Keratinocyte (primary cell): Measurements from ENCODE around the gene ABCA4. TPM values are rescaled to one million over a fixed set of nuclear protein-coding genes. Genes with fewer than 3 reads are reported as not detected.

Experiments
- DNase-seq: peaks from one replicate; pipeline ENCODE4 v3.0.0-alpha.2; 2011; ENCODE audit warnings: low read depth, missing footprints, low spot score
- FAIRE-seq: peaks from 2 replicates; lab custom pipeline; 2011; peaks lifted over from hg19 to GRCh38; lab: Jason Lieb, UNC
- H2AFZ ChIP-seq: 2 replicates; pipeline ENCODE4 v1.6.0; 2012; ENCODE audit warnings: low read length, control low read depth, inconsistent platforms; ENCODE audit not compliant: control insufficient read depth
- H3K27ac ChIP-seq: 2 replicates; pipeline ENCODE4 v1.5.1; 2011; ENCODE audit warnings: low read length; ENCODE audit not compliant: control insufficient read depth, insufficient read depth
- H3K27me3 ChIP-seq: 3 replicates; pipeline ENCODE4 v1.6.0; 2011; ENCODE audit warnings: low read length; ENCODE audit not compliant: control insufficient read depth, insufficient read depth; ENCODE audit errors: extremely low read depth
- H3K36me3 ChIP-seq, 2 experiments: 2 replicates in 1 of 2; 3 replicates in 1 of 2; pipeline ENCODE4 v1.5.1; 2011; ENCODE audit warnings: low read length in 2 of 2, mild to moderate bottlenecking in 1 of 2; ENCODE audit not compliant: control insufficient read depth in 2 of 2, insufficient read depth in 2 of 2; ENCODE audit errors: extremely low read depth in 1 of 2
- H3K4me1 ChIP-seq: 3 replicates; pipeline ENCODE4 v1.5.1; 2011; ENCODE audit warnings: low read length; ENCODE audit not compliant: control insufficient read depth, insufficient read depth; ENCODE audit errors: extremely low read depth
- H3K4me2 ChIP-seq: 3 replicates; pipeline ENCODE4 v1.6.0; 2011; ENCODE audit warnings: low read depth, low read length; ENCODE audit not compliant: control insufficient read depth, insufficient read depth; ENCODE audit errors: extremely low read depth
- H3K4me3 ChIP-seq, 3 experiments: fragments of 200-600 bp in 1 of 3; sonication (generic) in 1 of 3; 2 replicates in 2 of 3; 3 replicates in 1 of 3; pipeline ENCODE4 v1.5.1; 2011 to 2016; ENCODE audit warnings: low read length in 3 of 3, mild to moderate bottlenecking in 3 of 3, control low read depth in 2 of 3, inconsistent platforms in 1 of 3, low read depth in 1 of 3, mixed read lengths in 1 of 3, mixed run types in 1 of 3, moderate library complexity in 1 of 3; ENCODE audit not compliant: control insufficient read depth in 2 of 3, insufficient read depth in 2 of 3; ENCODE audit errors: extremely low read depth in 1 of 3
- H3K79me2 ChIP-seq: 2 replicates; pipeline ENCODE4 v1.6.0; 2012; ENCODE audit warnings: low read length; ENCODE audit not compliant: control insufficient read depth, insufficient read depth
- H3K9ac ChIP-seq: 3 replicates; pipeline ENCODE4 v1.6.0; 2011; ENCODE audit warnings: low read length; ENCODE audit not compliant: control insufficient read depth, insufficient read depth; ENCODE audit errors: extremely low read depth
- H3K9me1 ChIP-seq: 3 replicates; pipeline ENCODE4 v1.6.0; 2011; ENCODE audit warnings: low read length; ENCODE audit not compliant: control insufficient read depth, insufficient read depth; ENCODE audit errors: extremely low read depth
- H3K9me3 ChIP-seq: 2 replicates; pipeline ENCODE4 v1.5.1; 2012; ENCODE audit warnings: low read depth, low read length; ENCODE audit not compliant: control insufficient read depth
- H4K20me1 ChIP-seq: 3 replicates; pipeline ENCODE4 v1.6.0; 2011; ENCODE audit warnings: low read length; ENCODE audit not compliant: control insufficient read depth, insufficient read depth; ENCODE audit errors: extremely low read depth
- CTCF ChIP-seq, 3 experiments: IDR thresholded peaks in 1 of 3; conservative IDR thresholded peaks in 1 of 3; optimal IDR thresholded peaks in 1 of 3; 2 replicates in 2 of 3; 3 replicates in 1 of 3; pipeline versions ENCODE3 to v1.5.1; 2011; ENCODE audit warnings: low read length in 3 of 3, mild to moderate bottlenecking in 3 of 3, moderate library complexity in 2 of 3, control low read depth in 1 of 3, inconsistent platforms in 1 of 3; ENCODE audit not compliant: insufficient read depth in 2 of 3; ENCODE audit errors: extremely low read depth in 1 of 3
- EZH2 ChIP-seq: IDR thresholded peaks from one replicate; pipeline ENCODE4 v1.6.1; 2012; ENCODE audit warnings: inconsistent platforms, mild to moderate bottlenecking, low read length, moderate library complexity
- dilution Hi-C: fragments of 300-500 bp; cut with MboI; formaldehyde crosslinking; loops from one replicate; pipeline ENCODE4 v1.7.0; 2020; ENCODE audit warnings: low sequenced_read_pairs; ENCODE audit not compliant: extremely low pct_ligation_motif_present
- polyA plus RNA-seq, 5 experiments: library from polyadenylated mRNA; depleted of rRNA in 3 of 5; stranded (reverse) in 3 of 5; stranded (forward) in 1 of 5; unstranded in 1 of 5; fragments of >200 nt; gene quantifications; 1 replicate in 1 of 5; 2 replicates in 3 of 5; 3 replicates in 1 of 5; pipeline versions ENCODE4 v1.2.1 to v1.2.3, GENCODE V29; 2011 to 2012; ENCODE audit warnings: missing spikeins in 2 of 5, low read depth in 1 of 5, low replicate concordance in 1 of 5

Gene ABCA4
- polyA plus RNA-seq, 1 donor (not counting 4 experiments of a cell fraction or from before 2014, with no cell fraction given), result 0.04 TPM

DNA sequence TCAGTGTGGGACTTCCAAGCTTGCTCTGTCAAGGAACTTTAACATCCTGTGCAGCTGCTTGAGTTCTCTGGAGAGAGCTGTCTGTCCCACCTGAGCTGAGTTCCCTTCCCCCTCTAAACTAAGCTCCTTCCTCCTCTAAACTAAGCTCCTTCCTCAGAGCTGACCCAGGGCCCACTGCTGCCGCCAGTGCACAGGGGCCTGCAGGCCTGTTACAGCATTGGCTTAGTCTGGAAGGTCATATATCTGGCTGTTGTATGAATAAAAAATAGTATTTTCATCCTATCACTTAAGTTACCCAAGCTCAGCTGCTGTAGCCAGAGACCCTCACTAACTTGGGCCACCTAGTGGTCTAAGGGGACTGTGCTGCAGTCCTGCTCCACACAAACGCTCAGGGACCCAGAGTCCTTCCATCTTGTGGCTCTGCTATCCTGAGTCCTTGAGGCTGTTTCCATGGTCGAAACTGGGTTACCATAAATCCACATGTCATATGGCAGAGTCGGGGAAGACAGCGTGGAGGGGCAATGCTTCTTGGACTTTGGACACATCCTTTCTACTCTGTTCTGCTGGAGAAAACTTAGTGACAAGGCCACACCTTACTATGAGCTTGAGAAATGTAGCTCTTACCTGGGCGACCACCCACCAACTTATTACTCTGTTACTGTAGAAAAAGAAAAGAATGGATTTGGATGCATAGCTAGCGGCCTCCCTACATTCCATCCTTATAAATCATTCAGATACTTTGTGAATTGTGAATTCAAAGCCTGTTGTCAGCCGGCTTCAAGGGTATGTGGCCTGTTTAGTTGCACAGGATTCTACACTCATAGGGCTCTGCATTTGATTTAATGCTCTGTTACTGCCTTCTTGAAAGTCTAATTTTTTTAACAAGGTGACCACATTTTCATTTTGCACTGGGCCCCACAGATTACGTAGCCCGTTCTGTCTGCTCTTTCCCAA, 140.4 kb downstream of the ABCA4 start:
- DNase-seq, result no peak
- Histone ChIP-seq H3K9me1 (no peaks in the 10 kb centered on the region), H3K27ac (no peak overlapping the region), H3K9me3 (no peaks in the 10 kb centered on the region), H2AFZ (peak overlapping the region; percentile 35), H3K4me1 (peaks cover 51% of the 10 kb centered on the region), H4K20me1 (no peaks in the 10 kb centered on the region), H3K27me3 (no peaks in the 10 kb centered on the region), H3K36me3 (no peaks in the 10 kb centered on the region), H3K9ac (no peak overlapping the region), H3K4me3 (no peak overlapping the region), H3K4me2 (no peak overlapping the region), H3K79me2 (no peaks in the 10 kb centered on the region)
- peak; percentile 76 for FAIRE-seq
- dilution Hi-C loops, result no loop called here
- no peak for TF ChIP-seq EZH2
- TF ChIP-seq CTCF (optimal IDR thresholded peaks at IDR 0.05 in 1 of 3, IDR thresholded peaks at IDR 0.05 in 1 of 3, conservative IDR thresholded peaks at IDR 0.05 in 1 of 3; ENCODE audit: extremely low read depth in 1 of 3, insufficient read depth in 2 of 3, low read length in 3 of 3), result peak; percentile 17 to 43 (median 38)

DNA sequence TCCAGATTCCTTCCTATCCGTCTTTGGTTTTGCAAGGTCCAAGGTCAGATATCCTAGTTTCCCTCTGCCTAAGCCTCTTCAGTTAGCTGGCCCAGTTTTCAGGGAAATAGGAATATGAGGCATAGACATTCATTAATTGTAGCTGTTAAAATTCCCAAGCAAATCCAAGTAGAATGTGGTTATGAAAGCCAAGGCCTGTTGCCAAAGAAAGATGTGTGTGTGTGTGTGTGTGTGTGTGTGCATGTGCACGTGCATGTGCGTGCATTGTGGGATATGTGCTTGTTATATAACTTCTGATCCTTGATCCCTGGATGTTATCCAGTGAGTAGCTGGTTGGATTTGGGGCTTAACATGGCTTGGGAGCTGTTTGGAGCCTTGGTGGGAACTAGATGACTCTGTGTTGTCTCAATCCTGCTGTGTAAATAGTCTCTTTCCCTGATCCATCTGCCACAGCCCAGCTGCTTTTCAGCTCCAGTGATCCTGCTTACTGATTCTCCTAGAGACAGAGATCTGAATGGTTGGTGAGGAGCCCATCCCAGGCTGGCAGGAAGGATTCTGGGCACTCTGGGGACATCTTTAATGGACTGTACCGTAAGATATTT, 141.1 kb downstream of the ABCA4 start:
- Histone ChIP-seq H3K9ac (no peak overlapping the region), H3K79me2 (no peaks in the 10 kb centered on the region), H3K4me1 (peaks cover 51% of the 10 kb centered on the region), H2AFZ (peak overlapping the region; percentile 35), H4K20me1 (no peaks in the 10 kb centered on the region), H3K27me3 (no peaks in the 10 kb centered on the region), H3K27ac (no peak overlapping the region), H3K9me3 (no peaks in the 10 kb centered on the region), H3K4me2 (no peak overlapping the region), H3K4me3 (no peak overlapping the region), H3K36me3 (no peaks in the 10 kb centered on the region), H3K9me1 (no peaks in the 10 kb centered on the region)
- FAIRE-seq (peak; percentile 26), DNase-seq (no peak)
- dilution Hi-C loops, result no loop called here
- TF ChIP-seq CTCF (optimal IDR thresholded peaks at IDR 0.05 in 1 of 3, IDR thresholded peaks at IDR 0.05 in 1 of 3, conservative IDR thresholded peaks at IDR 0.05 in 1 of 3; ENCODE audit: extremely low read depth in 1 of 3, insufficient read depth in 2 of 3, low read length in 3 of 3), result no peak
- no peak for TF ChIP-seq EZH2
